ENCODE results near the gene RNF150. TPM values are rescaled to one million over a fixed set of nuclear protein-coding genes. Genes with fewer than 3 reads are reported as not detected.

RNF150 gene
- total and polyA plus RNA-seq, 2 of the 4 experiments (the other 2 are of a cell fraction), result 6.2 to 18.1 TPM

- TF ChIP-seq, protein P1, sequence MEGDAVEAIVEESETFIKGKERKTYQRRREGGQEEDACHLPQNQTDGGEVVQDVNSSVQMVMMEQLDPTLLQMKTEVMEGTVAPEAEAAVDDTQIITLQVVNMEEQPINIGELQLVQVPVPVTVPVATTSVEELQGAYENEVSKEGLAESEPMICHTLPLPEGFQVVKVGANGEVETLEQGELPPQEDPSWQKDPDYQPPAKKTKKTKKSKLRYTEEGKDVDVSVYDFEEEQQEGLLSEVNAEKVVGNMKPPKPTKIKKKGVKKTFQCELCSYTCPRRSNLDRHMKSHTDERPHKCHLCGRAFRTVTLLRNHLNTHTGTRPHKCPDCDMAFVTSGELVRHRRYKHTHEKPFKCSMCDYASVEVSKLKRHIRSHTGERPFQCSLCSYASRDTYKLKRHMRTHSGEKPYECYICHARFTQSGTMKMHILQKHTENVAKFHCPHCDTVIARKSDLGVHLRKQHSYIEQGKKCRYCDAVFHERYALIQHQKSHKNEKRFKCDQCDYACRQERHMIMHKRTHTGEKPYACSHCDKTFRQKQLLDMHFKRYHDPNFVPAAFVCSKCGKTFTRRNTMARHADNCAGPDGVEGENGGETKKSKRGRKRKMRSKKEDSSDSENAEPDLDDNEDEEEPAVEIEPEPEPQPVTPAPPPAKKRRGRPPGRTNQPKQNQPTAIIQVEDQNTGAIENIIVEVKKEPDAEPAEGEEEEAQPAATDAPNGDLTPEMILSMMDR (conservative IDR thresholded peaks at IDR 0.05; ENCODE audit: low read depth, low read length), result no peak
- no peak for TF ChIP-seq MAFK (IDR thresholded peaks at IDR 0.05; ENCODE audit: low read depth, low read length)
These were observed 293.1 kb downstream of the RNF150 start (continued) for GRCh38 chr4:140839888-140840790.

DNA sequence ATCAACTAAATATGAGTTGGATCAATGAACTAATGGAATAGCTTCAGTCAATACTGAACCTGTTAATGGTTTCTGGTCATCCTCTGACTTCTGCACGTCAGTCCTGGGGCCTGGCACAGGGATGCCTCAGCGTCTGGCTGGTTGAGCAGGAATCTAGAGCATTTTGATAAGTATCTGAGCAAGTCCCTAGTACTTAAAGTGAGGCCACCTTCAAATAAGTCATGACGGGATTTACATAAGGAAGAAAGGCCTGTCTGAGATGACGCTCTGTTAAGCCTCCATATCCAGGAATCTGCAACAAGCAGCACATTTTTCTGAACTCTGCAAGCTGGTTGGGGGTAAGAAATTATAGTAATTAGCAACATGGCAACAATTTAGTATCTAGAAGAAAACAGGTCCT is 293.9 kb downstream of the RNF150 start:
- Histone ChIP-seq H3K56ac (ENCODE audit: extremely low read depth, insufficient read depth, low read length) (no peak overlapping the region), H2AK5ac (ENCODE audit: low read depth, low read length) (no peak overlapping the region), H3K4me1 (ENCODE audit: control insufficient read depth, insufficient read depth, low read length) (no peaks in the 10 kb centered on the region), H3K27ac (ENCODE audit: insufficient read depth, low read length) (no peak overlapping the region), H3K36me3 (ENCODE audit: control insufficient read depth, insufficient read depth, low read length) (no peaks in the 10 kb centered on the region), H4K91ac (ENCODE audit: insufficient read depth, low read depth, low read length) (no peak overlapping the region), H4K20me1 (ENCODE audit: insufficient read depth, low read length) (no peaks in the 10 kb centered on the region), H4K8ac (ENCODE audit: low read depth in 2 of 2, low read length in 2 of 2) (no peak overlapping the region), H3K4me3 (ENCODE audit: insufficient read depth, low read depth, low read length) (no peak overlapping the region), H2AK9ac (replicated peaks; ENCODE audit: low read depth, low read length, poor library complexity) (no peak overlapping the region), H2BK5ac (ENCODE audit: low read depth, low read length, poor library complexity, severe bottlenecking) (no peak overlapping the region), H2BK120ac (ENCODE audit: low read depth, low read length) (no peak overlapping the region), H2BK15ac (ENCODE audit: low read depth, low read length) (no peak overlapping the region), H3K18ac (ENCODE audit: low read depth, low read length) (no peak overlapping the region), H3K4ac (ENCODE audit: low read depth, low read length) (no peak overlapping the region), H4K5ac (ENCODE audit: low read depth, low read length) (no peak overlapping the region), H3K9ac (ENCODE audit: low read depth, low read length) (no peak overlapping the region), H3K27me3 (ENCODE audit: control insufficient read depth, insufficient read depth, low read length) (peaks cover 18% of the 10 kb centered on the region), H3K4me2 (ENCODE audit: low read depth, low read length) (no peak overlapping the region), H3K14ac (replicated peaks; ENCODE audit: low read depth, low read length) (no peak overlapping the region), H3K9me3 (ENCODE audit: control insufficient read depth, insufficient read depth, low read length) (0 out of 2 replicates have a peak, but pooled peaks cover 2% of the 10 kb centered on the region), H2BK20ac (ENCODE audit: low read depth, low read length) (no peak overlapping the region), H2AFZ (replicated peaks; ENCODE audit: low read length, poor library complexity) (no peak overlapping the region), H3K79me1 (ENCODE audit: low read depth in 1 of 2, low read length in 2 of 2) (no peaks in the 10 kb centered on the region), H3K23ac (ENCODE audit: low read depth, low read length) (no peak overlapping the region), H3K9me1 (ENCODE audit: insufficient read depth, low read length) (no peaks in the 10 kb centered on the region)
- DNase-seq (no peak), ATAC-seq (ENCODE audit: low read depth) (no peak)
- WGBS, 2 experiments (ENCODE audit: extremely low coverage in 2 of 2, insufficient read length in 1 of 2), result 48% methylated on average over 2 of the region's 4 CpGs; no CpG with 5 or more reads in 1 of the 2 experiments
- BruUV-seq (replicated peaks), result no TSS peak
- ChIA-PET POLR2A (ENCODE audit: unreplicated experiment) (no interaction called here), CTCF (no interaction called here)
- in situ Hi-C loops (cut with MboI; ENCODE audit: low sequenced_read_pairs) (loop anchor here (25.0 kb wide), 1 partner anchor 477 kb away; the partner anchor contains the start of gene SCOC), dilution Hi-C loops (cut with HindIII; ENCODE audit: low sequenced_read_pairs, unreplicated experiment) (no loop called here), intact Hi-C loops (cut with micrococcal nuclease) (no loop called here)
- no peak for TF ChIP-seq BHLHE40 (IDR thresholded peaks at IDR 0.05; ENCODE audit: low read depth, low read length)
